Neural progenitor cell (in vitro differentiated cells): Measurements from ENCODE around the gene RPGR. TPM values are rescaled to one million over a fixed set of nuclear protein-coding genes. Genes with fewer than 3 reads are reported as not detected.

Source experiments
- DNase-seq: peaks from one replicate; pipeline ENCODE4 v3.0.0-alpha.2; 2016; ENCODE audit warnings: low spot score
- H2AFZ ChIP-seq: fragments of 200-600 bp; sonication (generic); replicated peaks from 2 replicates; pipeline ENCODE4 v1.6.1; 2016; ENCODE audit warnings: antibody characterized with exemption
- H3F3A ChIP-seq: fragments of 200-600 bp; sonication (generic); 2 replicates; pipeline ENCODE4 v1.6.1; 2016; ENCODE audit warnings: antibody characterized with exemption, low read depth
- H3K27ac ChIP-seq: fragments of 200-600 bp; sonication (generic); 2 replicates; pipeline ENCODE4 v1.5.1; 2016; ENCODE audit warnings: mild to moderate bottlenecking
- H3K27me3 ChIP-seq: fragments of 200-600 bp; sonication (generic); 2 replicates; pipeline ENCODE4 v1.6.1; 2016; ENCODE audit warnings: mild to moderate bottlenecking, moderate library complexity
- H3K36me3 ChIP-seq: fragments of 200-600 bp; sonication (generic); 2 replicates; pipeline ENCODE4 v1.5.1; 2016
- H3K4me1 ChIP-seq: fragments of 200-600 bp; sonication (generic); 2 replicates; pipeline ENCODE4 v1.6.1; 2016; ENCODE audit warnings: mixed run types
- H3K4me2 ChIP-seq: fragments of 200-600 bp; sonication (generic); 2 replicates; pipeline ENCODE4 v1.6.1; 2016
- H3K4me3 ChIP-seq: fragments of 200-600 bp; sonication (generic); 2 replicates; pipeline ENCODE4 v1.5.1; 2016
- H3K79me2 ChIP-seq: fragments of 200-600 bp; sonication (generic); 2 replicates; pipeline ENCODE4 v1.6.1; 2016; ENCODE audit warnings: low read depth
- H3K9ac ChIP-seq: fragments of 200-600 bp; sonication (generic); 2 replicates; pipeline ENCODE4 v1.6.1; 2016
- H3K9me3 ChIP-seq: fragments of 200-600 bp; sonication (generic); 2 replicates; pipeline ENCODE4 v1.5.1; 2016; ENCODE audit warnings: low read depth
- H4K20me1 ChIP-seq: fragments of 200-600 bp; sonication (generic); 2 replicates; pipeline ENCODE4 v1.6.1; 2016; ENCODE audit warnings: low read depth
- H3K27ac Mint-ChIP-seq: 3 replicates; pipeline ENCODE4 v1.8.0; 2021; ENCODE audit warnings: mixed read lengths
- H3K27me3 Mint-ChIP-seq: 2 replicates; pipeline ENCODE4 v1.8.0; 2022; ENCODE audit warnings: low read depth, mild to moderate bottlenecking, inconsistent platforms, moderate library complexity, mixed read lengths; ENCODE audit not compliant: insufficient read depth
- H3K36me3 Mint-ChIP-seq: 3 replicates; pipeline ENCODE4 v1.8.0; 2021; ENCODE audit warnings: mixed read lengths
- H3K4me1 Mint-ChIP-seq: 3 replicates; pipeline ENCODE4 v1.8.0; 2021; ENCODE audit warnings: mixed read lengths
- H3K4me3 Mint-ChIP-seq: 3 replicates; pipeline ENCODE4 v1.8.0; 2021; ENCODE audit warnings: mild to moderate bottlenecking, moderate library complexity, mixed read lengths
- H3K9me3 Mint-ChIP-seq: 3 replicates; pipeline ENCODE4 v1.8.0; 2020; ENCODE audit warnings: mixed read lengths
- EZH2 ChIP-seq: fragments of 200-600 bp; sonication (generic); IDR thresholded peaks from 2 replicates; pipeline ENCODE4 v1.6.1; 2017; ENCODE audit warnings: antibody characterized with exemption, mild to moderate bottlenecking, moderate library complexity
- EZH2phosphoT487 ChIP-seq: fragments of 200-600 bp; sonication (generic); IDR thresholded peaks from 2 replicates; pipeline ENCODE4 v1.6.1; 2017; ENCODE audit warnings: antibody characterized with exemption
- total RNA-seq: library from RNA; depleted of rRNA; stranded (reverse); fragments of >200 nt; gene quantifications from 2 replicates; pipeline ENCODE4 v1.2.3, GENCODE V29; 2015; ENCODE audit warnings: low replicate concordance
- TF ChIP-seq, protein P1 (sequence below): fragments of 200-600 bp; sonication (generic); IDR thresholded peaks from 2 replicates; pipeline ENCODE4 v1.5.1; 2017; ENCODE audit warnings: antibody characterized with exemption, mild to moderate bottlenecking

The RPGR gene
- total RNA-seq, 1 donor from 2014 or later: 17.4 TPM

DNA sequence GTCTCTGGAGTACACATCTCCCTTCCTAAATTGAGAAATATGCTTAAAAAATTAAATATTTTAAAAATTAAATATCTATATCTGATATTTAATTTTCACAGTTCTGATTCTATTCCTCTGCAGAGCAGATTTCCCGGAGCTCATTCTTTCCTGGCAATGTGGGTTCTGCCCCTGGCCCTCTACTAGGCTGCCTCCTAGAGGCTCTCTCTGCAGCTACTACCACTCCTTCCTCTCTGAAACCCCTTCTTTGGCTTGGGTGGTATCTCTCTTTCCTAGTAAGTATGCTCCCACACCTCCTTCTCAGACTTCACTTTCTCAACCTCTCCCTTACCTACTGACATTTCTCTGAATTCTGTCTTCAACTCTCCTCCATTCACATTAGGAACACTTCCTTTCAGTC is 45.3 kb downstream of the RPGR start:
- no peaks in the 10 kb centered on the region for H3K27me3 ChIP-seq
- Mint-ChIP-seq H3K4me3 (no peak overlapping the region), H3K27ac (no peak overlapping the region), H3K4me1 (peaks cover 5% of the 10 kb centered on the region), H3K36me3 (no peaks in the 10 kb centered on the region), H3K9me3 (peaks cover 4% of the 10 kb centered on the region), H3K27me3 (no peaks in the 10 kb centered on the region)
- H3K27ac ChIP-seq: no peak overlapping the region
- H3K9me3 ChIP-seq: no peaks in the 10 kb centered on the region
- no peaks in the 10 kb centered on the region for H3K4me1 ChIP-seq
- no peaks in the 10 kb centered on the region for H4K20me1 ChIP-seq
- TF ChIP-seq EZH2phosphoT487: no peak
- TF ChIP-seq EZH2: no peak
- TF ChIP-seq, protein P1, sequence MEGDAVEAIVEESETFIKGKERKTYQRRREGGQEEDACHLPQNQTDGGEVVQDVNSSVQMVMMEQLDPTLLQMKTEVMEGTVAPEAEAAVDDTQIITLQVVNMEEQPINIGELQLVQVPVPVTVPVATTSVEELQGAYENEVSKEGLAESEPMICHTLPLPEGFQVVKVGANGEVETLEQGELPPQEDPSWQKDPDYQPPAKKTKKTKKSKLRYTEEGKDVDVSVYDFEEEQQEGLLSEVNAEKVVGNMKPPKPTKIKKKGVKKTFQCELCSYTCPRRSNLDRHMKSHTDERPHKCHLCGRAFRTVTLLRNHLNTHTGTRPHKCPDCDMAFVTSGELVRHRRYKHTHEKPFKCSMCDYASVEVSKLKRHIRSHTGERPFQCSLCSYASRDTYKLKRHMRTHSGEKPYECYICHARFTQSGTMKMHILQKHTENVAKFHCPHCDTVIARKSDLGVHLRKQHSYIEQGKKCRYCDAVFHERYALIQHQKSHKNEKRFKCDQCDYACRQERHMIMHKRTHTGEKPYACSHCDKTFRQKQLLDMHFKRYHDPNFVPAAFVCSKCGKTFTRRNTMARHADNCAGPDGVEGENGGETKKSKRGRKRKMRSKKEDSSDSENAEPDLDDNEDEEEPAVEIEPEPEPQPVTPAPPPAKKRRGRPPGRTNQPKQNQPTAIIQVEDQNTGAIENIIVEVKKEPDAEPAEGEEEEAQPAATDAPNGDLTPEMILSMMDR: peak; percentile 33
- no peak overlapping the region for H3K4me3 ChIP-seq
- no peaks in the 10 kb centered on the region for H3K36me3 ChIP-seq
- DNase-seq: peak; percentile 28
- no peak overlapping the region for H2AFZ ChIP-seq
- H3F3A ChIP-seq: no peaks in the 10 kb centered on the region
- no peak overlapping the region for H3K4me2 ChIP-seq
- no peaks in the 10 kb centered on the region for H3K79me2 ChIP-seq
- H3K9ac ChIP-seq: no peak overlapping the region

DNA sequence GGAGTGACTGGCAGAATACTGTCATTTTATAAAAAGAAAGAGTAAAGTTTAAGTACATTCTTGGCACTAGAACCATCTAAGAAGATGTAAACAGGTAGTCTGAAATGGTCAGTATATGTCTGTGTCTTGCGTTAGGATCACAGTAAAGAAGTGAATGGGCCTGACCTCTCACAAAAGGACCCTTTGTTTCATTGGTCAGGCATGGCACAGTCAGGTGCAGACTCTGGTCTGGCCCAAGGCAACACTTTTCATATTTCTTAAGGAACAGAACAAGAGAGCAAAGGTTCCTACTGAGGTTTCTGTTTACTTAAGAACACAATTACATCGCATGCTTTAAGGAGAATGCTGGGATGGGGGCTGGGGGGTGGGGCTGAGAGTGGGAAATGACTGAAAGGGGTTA is 48.1 kb downstream of the RPGR start:
- Histone ChIP-seq H3K4me1 (no peaks in the 10 kb centered on the region), H3K4me2 (no peak overlapping the region), H2AFZ (no peak overlapping the region), H3K9ac (no peak overlapping the region), H3K79me2 (no peaks in the 10 kb centered on the region), H3K4me3 (no peak overlapping the region), H3K36me3 (no peaks in the 10 kb centered on the region), H3K9me3 (no peaks in the 10 kb centered on the region), H3K27me3 (no peaks in the 10 kb centered on the region), H3F3A (no peaks in the 10 kb centered on the region), H4K20me1 (no peaks in the 10 kb centered on the region), H3K27ac (no peak overlapping the region)
- Mint-ChIP-seq H3K9me3 (no peaks in the 10 kb centered on the region), H3K27ac (no peak overlapping the region), H3K36me3 (no peaks in the 10 kb centered on the region), H3K4me3 (no peak overlapping the region), H3K4me1 (peaks cover 5% of the 10 kb centered on the region), H3K27me3 (no peaks in the 10 kb centered on the region)
- TF ChIP-seq, protein P1: no peak
- TF ChIP-seq EZH2phosphoT487 (no peak), EZH2 (no peak)
- peak; percentile 4 for DNase-seq

DNA sequence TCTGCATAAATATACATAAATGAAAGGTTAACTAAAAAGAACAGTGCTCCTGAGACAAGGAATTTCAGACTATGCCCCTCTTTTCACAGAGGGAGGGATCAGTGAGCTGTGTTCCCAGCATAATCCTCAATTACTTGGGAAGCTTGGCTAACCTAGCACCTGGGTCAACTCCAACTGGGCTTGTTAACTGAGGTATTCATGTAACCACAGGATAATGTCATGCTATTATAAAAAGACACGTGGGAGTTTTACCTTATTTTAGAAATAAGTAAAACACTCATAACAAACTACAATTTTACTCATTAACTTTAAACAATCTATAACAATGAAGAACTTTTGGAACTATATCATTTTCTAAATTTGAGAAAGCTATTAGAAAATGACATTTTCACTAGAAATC is 48.6 kb downstream of the RPGR start:
- Histone ChIP-seq H3K9ac (no peak overlapping the region), H3K4me3 (no peak overlapping the region), H2AFZ (no peak overlapping the region), H3K4me2 (no peak overlapping the region), H3K79me2 (no peaks in the 10 kb centered on the region), H3K4me1 (no peaks in the 10 kb centered on the region), H3K36me3 (no peaks in the 10 kb centered on the region), H4K20me1 (no peaks in the 10 kb centered on the region), H3F3A (no peaks in the 10 kb centered on the region), H3K27ac (no peak overlapping the region), H3K9me3 (no peaks in the 10 kb centered on the region), H3K27me3 (no peaks in the 10 kb centered on the region)
- Mint-ChIP-seq H3K9me3 (no peaks in the 10 kb centered on the region), H3K4me1 (peaks cover 5% of the 10 kb centered on the region), H3K27ac (no peak overlapping the region), H3K4me3 (no peak overlapping the region), H3K36me3 (no peaks in the 10 kb centered on the region), H3K27me3 (no peaks in the 10 kb centered on the region)
- TF ChIP-seq, protein P1: no peak
- no peak for DNase-seq

DNA sequence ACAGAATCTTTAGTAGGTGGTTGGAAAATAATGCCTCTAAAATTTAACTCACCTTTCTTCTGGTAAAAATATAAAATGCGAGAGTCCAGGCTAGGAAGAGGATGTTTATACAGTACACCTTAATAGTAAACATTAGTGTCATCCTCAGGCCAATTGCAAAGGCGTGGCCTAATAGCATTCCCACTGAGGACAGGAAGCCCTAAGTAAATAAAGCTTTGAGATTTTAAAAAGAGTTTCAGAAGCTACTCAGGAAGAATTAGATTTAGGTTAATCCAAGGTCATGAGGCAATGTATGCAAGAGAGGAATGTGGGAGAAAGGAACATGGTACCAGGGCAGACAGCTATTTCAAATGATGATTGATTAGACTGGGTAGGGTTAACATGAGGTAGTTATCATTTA is 49.5 kb downstream of the RPGR start:
- no peak overlapping the region for H3K27ac ChIP-seq
- no peak overlapping the region for H3K4me2 ChIP-seq
- Mint-ChIP-seq H3K27me3 (no peaks in the 10 kb centered on the region), H3K36me3 (no peaks in the 10 kb centered on the region), H3K27ac (no peak overlapping the region), H3K4me1 (peaks cover 5% of the 10 kb centered on the region), H3K4me3 (no peak overlapping the region), H3K9me3 (no peaks in the 10 kb centered on the region)
- no peaks in the 10 kb centered on the region for H3K79me2 ChIP-seq
- H3K27me3 ChIP-seq: no peaks in the 10 kb centered on the region
- no peaks in the 10 kb centered on the region for H3K36me3 ChIP-seq
- H3F3A ChIP-seq: no peaks in the 10 kb centered on the region
- DNase-seq: no peak
- no peak overlapping the region for H3K4me3 ChIP-seq
- H4K20me1 ChIP-seq: no peaks in the 10 kb centered on the region
- no peaks in the 10 kb centered on the region for H3K9me3 ChIP-seq
- no peak overlapping the region for H2AFZ ChIP-seq
- TF ChIP-seq EZH2 (no peak), EZH2phosphoT487 (no peak)
- TF ChIP-seq, protein P1: no peak
- H3K9ac ChIP-seq: no peak overlapping the region
- no peaks in the 10 kb centered on the region for H3K4me1 ChIP-seq
